ENCODE results near the gene MOB3B. TPM values are rescaled to one million over a fixed set of nuclear protein-coding genes. Genes with fewer than 3 reads are reported as not detected.

MOB3B gene
- total RNA-seq, 1 donor from 2014 or later = 17.8 TPM

- H3K36me3 ChIP-seq = no peaks in the 10 kb centered on the region
- TF ChIP-seq CTCF (IDR thresholded peaks at IDR 0.05) = no peak
- ATAC-seq (no peak), DNase-seq (no peak)
- H3K4me3 ChIP-seq = no peak overlapping the region
- intact Hi-C loops (cut with DNase I) = no loop called here
- no peaks in the 10 kb centered on the region for H3K27me3 ChIP-seq
- peaks cover 32% of the 10 kb centered on the region for H3K4me1 ChIP-seq
- H3K27ac ChIP-seq = no peak overlapping the region
- H3K9me3 ChIP-seq = no peaks in the 10 kb centered on the region
Observed at GRCh38 chr9:27365707-27366376, 163.8 kb downstream of the MOB3B start.

- Histone ChIP-seq H3K36me3 (no peaks in the 10 kb centered on the region), H3K9me3 (no peaks in the 10 kb centered on the region), H3K27me3 (no peaks in the 10 kb centered on the region), H3K4me1 (peaks cover 24% of the 10 kb centered on the region), H3K27ac (no peak overlapping the region), H3K4me3 (no peak overlapping the region)
- intact Hi-C loops (cut with DNase I) = no loop called here
- no peak for DNase-seq
- ATAC-seq = no peak
- TF ChIP-seq CTCF (IDR thresholded peaks at IDR 0.05) = no peak
Observed at GRCh38 chr9:27362447-27363210, 167.0 kb downstream of the MOB3B start.

GRCh38 chr9:27361492-27361891, 168.1 kb downstream of the MOB3B start:
- H3K4me1 ChIP-seq = peaks cover 14% of the 10 kb centered on the region
- no peaks in the 10 kb centered on the region for H3K36me3 ChIP-seq
- H3K27ac ChIP-seq = no peak overlapping the region
- no peak overlapping the region for H3K4me3 ChIP-seq
- ATAC-seq (no peak), DNase-seq (no peak)
- no peaks in the 10 kb centered on the region for H3K27me3 ChIP-seq
- intact Hi-C loops (cut with DNase I) = no loop called here
- no peak for TF ChIP-seq CTCF (IDR thresholded peaks at IDR 0.05)
- no peaks in the 10 kb centered on the region for H3K9me3 ChIP-seq

GRCh38 chr9:27359763-27360162, 169.9 kb downstream of the MOB3B start:
- no peak overlapping the region for H3K27ac ChIP-seq
- TF ChIP-seq CTCF (IDR thresholded peaks at IDR 0.05) = no peak
- no peak for DNase-seq
- H3K4me1 ChIP-seq = peaks cover 4% of the 10 kb centered on the region
- no peaks in the 10 kb centered on the region for H3K9me3 ChIP-seq
- H3K36me3 ChIP-seq = no peaks in the 10 kb centered on the region
- no peaks in the 10 kb centered on the region for H3K27me3 ChIP-seq
- peak; percentile 83 for ATAC-seq
- H3K4me3 ChIP-seq = no peak overlapping the region
- intact Hi-C loops (cut with DNase I) = no loop called here

GRCh38 chr9:27358007-27358406, 171.6 kb downstream of the MOB3B start:
- H3K4me1 ChIP-seq = peaks cover 18% of the 10 kb centered on the region
- intact Hi-C loops (cut with DNase I) = no loop called here
- no peaks in the 10 kb centered on the region for H3K36me3 ChIP-seq
- no peak overlapping the region for H3K27ac ChIP-seq
- H3K27me3 ChIP-seq = no peaks in the 10 kb centered on the region
- H3K9me3 ChIP-seq = no peaks in the 10 kb centered on the region
- ATAC-seq (no peak), DNase-seq (no peak)
- H3K4me3 ChIP-seq = no peak overlapping the region
- TF ChIP-seq CTCF (IDR thresholded peaks at IDR 0.05) = no peak

Measured in upper lobe of right lung (tissue), 1 donor.